Measurements from ENCODE around the gene FADS6.

Gene FADS6

DNA sequence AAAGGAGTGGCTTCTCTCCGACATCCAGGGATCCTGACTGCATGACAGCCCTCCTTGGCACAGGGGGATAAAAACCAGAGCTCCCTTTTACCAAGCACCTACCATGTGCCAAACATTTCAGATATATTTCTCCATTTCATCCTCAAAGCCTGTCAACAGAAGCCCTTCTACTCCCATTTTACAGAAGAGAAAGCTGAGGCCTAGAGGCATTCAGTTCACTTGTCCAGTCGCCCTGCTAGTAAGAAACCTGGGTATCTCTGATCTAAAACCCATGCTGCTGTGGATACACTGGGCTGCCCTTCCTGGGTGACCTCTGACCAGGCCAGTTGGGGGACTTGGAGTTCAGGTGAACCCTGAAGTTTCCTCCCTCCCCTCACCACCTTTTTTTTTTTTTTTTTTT, 14.8 kb downstream of the FADS6 start:
- no peak for DNase-seq (ENCODE audit: low spot score)
- in situ Hi-C loops (cut with MboI; ENCODE audit: low sequenced_read_pairs, unreplicated experiment): no loop called here
- TF ChIP-seq, protein P1, sequence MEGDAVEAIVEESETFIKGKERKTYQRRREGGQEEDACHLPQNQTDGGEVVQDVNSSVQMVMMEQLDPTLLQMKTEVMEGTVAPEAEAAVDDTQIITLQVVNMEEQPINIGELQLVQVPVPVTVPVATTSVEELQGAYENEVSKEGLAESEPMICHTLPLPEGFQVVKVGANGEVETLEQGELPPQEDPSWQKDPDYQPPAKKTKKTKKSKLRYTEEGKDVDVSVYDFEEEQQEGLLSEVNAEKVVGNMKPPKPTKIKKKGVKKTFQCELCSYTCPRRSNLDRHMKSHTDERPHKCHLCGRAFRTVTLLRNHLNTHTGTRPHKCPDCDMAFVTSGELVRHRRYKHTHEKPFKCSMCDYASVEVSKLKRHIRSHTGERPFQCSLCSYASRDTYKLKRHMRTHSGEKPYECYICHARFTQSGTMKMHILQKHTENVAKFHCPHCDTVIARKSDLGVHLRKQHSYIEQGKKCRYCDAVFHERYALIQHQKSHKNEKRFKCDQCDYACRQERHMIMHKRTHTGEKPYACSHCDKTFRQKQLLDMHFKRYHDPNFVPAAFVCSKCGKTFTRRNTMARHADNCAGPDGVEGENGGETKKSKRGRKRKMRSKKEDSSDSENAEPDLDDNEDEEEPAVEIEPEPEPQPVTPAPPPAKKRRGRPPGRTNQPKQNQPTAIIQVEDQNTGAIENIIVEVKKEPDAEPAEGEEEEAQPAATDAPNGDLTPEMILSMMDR (IDR thresholded peaks at IDR 0.05; ENCODE audit: borderline replicate concordance, control extremely low read depth, extremely low read depth, insufficient read depth, missing control alignments): no peak

DNA sequence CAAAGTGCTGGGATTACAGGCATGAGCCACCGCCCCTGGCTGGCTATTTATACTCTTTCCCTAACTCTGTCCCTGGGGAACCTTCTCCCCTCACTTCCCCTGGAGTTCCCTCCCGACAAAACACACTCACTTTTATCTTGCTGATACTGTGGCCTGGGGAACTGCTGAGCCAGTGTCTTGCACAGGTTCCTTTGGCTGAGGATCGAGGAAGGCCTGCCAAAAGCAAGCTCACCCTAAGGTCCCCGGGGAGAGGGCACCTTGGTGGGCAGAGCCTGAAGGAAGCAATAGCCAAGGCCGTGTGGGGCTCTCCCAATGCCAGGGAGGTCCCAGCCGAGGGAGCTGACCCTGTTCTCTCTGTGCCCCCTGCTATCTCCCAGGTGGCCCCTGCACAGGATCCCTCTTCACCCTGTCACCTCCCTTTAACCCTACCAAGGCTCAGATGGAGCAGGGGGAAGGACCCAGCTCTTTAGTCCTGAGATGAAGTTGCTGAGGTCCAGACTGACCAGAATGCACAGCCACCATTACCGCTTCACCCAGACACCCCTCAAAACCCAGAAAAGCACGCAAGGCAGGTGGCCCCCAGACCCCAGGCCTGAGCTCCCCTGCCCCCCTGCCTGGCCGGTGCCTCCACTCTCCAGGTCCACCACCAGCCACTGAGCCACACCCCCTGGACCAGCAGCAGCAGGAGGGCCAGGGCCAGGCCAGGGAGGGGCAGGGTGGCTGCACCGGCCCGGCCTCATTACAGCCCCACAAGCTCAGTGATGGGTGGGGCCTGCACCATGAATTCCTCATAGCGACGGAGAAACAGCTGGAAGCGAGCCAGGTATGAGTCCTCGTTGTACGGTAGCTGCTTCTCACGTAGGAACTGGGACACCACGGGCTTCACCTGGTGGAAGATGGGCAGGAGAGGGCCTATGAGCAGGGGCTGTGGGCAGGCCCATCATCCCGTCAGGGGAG, 15.6 kb downstream of the FADS6 start:
- in situ Hi-C loops (cut with MboI; ENCODE audit: low sequenced_read_pairs, unreplicated experiment): no loop called here
- TF ChIP-seq, protein P1 (IDR thresholded peaks at IDR 0.05; ENCODE audit: borderline replicate concordance, control extremely low read depth, extremely low read depth, insufficient read depth, missing control alignments): no peak
- no peak for DNase-seq (ENCODE audit: low spot score)

DNA sequence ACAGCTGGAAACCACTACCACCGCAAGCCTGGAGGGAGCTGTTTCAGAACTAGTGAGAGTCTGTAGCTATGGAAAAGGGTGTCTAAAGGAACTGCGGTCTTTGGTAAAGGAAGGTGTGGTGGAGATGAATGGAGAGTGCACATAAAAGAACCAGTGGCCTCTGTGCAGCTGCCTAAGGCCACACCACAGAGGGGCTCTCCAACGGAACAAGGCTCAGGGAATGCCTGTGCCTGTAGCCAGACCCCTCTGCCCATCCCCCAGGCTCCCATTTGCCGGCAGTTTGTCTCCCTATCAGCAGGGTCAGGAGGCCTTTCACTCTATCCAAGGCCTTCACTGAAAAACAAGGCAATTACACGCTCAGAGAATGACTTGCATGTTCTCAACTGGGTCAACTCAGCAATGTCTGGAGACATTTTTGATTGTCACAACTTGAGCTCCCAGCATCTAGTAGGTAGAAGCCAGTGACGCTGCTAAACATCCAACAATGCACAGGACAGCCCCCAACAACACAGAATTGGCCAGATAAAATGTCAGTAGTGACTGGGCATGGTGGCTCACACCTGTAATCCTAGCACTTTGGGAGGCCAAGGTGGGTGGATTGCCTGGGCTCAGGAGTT, 17.3 kb downstream of the FADS6 start:
- no peak for DNase-seq (ENCODE audit: low spot score)
- TF ChIP-seq, protein P1 (IDR thresholded peaks at IDR 0.05; ENCODE audit: borderline replicate concordance, control extremely low read depth, extremely low read depth, insufficient read depth, missing control alignments): no peak
- in situ Hi-C loops (cut with MboI; ENCODE audit: low sequenced_read_pairs, unreplicated experiment): no loop called here

DNA sequence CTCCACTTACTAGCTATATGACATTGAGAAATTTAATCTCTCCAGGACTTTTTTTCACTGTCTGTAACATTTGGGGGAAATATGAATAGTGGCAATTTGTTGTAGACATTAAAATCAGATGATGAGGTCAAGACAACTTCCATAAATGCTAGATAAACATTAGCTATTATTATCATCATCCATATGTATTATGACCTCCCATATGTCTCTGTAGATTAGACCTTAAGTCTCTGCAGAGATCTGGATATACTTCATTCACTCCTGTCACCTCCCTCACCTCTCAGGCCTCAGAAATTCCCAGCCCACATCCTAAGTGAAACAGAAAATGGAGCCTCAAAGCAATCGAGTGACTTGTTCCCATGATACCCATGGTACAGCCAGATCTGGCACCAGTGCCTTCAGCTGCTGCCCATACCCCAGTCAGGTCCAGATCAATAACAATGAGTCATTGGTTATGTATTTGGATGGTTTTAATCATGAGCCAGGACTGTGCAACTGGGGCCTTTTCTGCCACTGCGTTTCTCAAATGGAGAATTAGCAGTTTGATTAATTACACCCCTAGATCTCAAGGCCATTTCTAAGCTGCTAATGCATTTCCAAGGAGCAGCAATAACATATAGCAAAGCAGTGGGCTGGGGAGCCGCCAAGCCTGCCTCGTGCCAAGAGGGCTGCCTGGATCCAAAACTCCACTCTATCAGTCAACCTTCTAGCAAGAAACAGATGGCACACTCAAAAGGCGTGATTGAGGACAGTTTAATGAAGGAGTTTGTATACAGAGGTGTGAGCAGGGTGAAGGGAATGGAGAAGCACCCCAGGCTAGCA, 18.1 kb downstream of the FADS6 start:
- in situ Hi-C loops (cut with MboI; ENCODE audit: low sequenced_read_pairs, unreplicated experiment): no loop called here
- DNase-seq (ENCODE audit: low spot score): no peak

DNA sequence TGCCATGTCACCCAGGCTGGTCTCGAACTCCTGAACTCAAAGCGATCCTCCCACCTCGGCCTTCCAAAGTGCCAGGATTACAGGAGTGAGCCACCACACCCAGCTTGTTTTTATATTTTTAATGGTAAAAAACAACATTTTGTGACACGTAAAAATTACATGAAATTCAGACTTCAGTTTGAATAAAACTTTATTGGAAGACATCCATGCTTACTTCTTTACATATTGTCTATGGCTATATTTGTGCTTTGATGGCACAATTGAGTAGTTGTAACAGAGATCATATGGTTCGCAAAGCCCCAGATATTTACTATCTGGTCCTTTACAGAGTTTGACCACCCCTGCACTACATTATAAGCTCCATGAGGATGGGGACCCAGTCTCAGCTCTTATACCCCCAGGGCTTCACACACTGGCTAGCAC, 18.8 kb downstream of the FADS6 start:
- in situ Hi-C loops (cut with MboI; ENCODE audit: low sequenced_read_pairs, unreplicated experiment): no loop called here
- TF ChIP-seq, protein P1 (IDR thresholded peaks at IDR 0.05; ENCODE audit: borderline replicate concordance, control extremely low read depth, extremely low read depth, insufficient read depth, missing control alignments): no peak
- DNase-seq (ENCODE audit: low spot score): no peak

More for the DNA sequence above, 18.1 kb downstream of the FADS6 start:
- TF ChIP-seq, protein P1 (IDR thresholded peaks at IDR 0.05; ENCODE audit: borderline replicate concordance, control extremely low read depth, extremely low read depth, insufficient read depth, missing control alignments): no peak
